Ascending aorta (tissue), 2 donors: ENCODE measurements around the gene TRPV2. TPM values are rescaled to one million over a fixed set of nuclear protein-coding genes. Genes with fewer than 3 reads are reported as not detected.

ENCODE experiments used
- DNase-seq, 2 donors: peaks; one replicate each; pipeline ENCODE4 v3.0.0-alpha.2; 2019; ENCODE audit warnings: low spot score in 2 of 2
- H3K27ac ChIP-seq, 2 donors: fragments of 200-600 bp; sonication (generic); one replicate each; pipeline ENCODE4 v1.5.1; 2016 to 2017; ENCODE audit warnings: mild to moderate bottlenecking in 1 of 2
- H3K27me3 ChIP-seq: fragments of 200-600 bp; sonication (generic); one replicate; pipeline ENCODE4 v1.5.1; 2017
- H3K36me3 ChIP-seq, 2 donors: fragments of 200-600 bp; sonication (generic); one replicate each; pipeline ENCODE4 v1.5.1; 2016
- H3K4me1 ChIP-seq, 2 donors: fragments of 200-600 bp; sonication (generic); one replicate each; pipeline ENCODE4 v1.5.1; 2016 to 2017; ENCODE audit warnings: mild to moderate bottlenecking in 1 of 2
- H3K4me3 ChIP-seq, 2 donors: fragments of 200-600 bp; sonication (generic); one replicate each; pipeline ENCODE4 v1.5.1; 2016 to 2017; ENCODE audit warnings: mild to moderate bottlenecking in 1 of 2
- H3K9me3 ChIP-seq, 2 donors: fragments of 200-600 bp; sonication (generic); one replicate each; pipeline ENCODE4 v1.5.1; 2016
- CTCF ChIP-seq, 3 experiments: fragments of 200-600 bp in 2 of 3; fragments of 450-650 bp in 1 of 3; sonication (generic) in 2 of 3; IDR thresholded peaks; one replicate each; pipeline ENCODE4 v1.5.1; 2016 to 2019; ENCODE audit warnings: antibody characterized with exemption in 3 of 3, mild to moderate bottlenecking in 1 of 3, moderate library complexity in 1 of 3
- intact Hi-C: fragments of 100-400 bp; cut with DNase I; formaldehyde crosslinking; loops from one replicate; pipeline ENCODE4 v1.15.1; 2023
- total RNA-seq: library from RNA; depleted of rRNA; stranded (reverse); fragments of >200 nt; gene quantifications from one replicate; pipeline ENCODE4 v1.1.0, GENCODE V29; 2016

TRPV2 gene
- total RNA-seq, 1 donor from 2014 or later, result 26.1 TPM

- no peak for DNase-seq
- Histone ChIP-seq H3K36me3 (no peaks in the 10 kb centered on the region), H3K9me3 (no peaks in the 10 kb centered on the region), H3K27ac (no peak overlapping the region), H3K4me3 (no peak overlapping the region), H3K4me1 (peaks cover 2 to 6% of the 10 kb centered on the region in 2 donors), H3K27me3 (no peaks in the 10 kb centered on the region)
- TF ChIP-seq CTCF (IDR thresholded peaks at IDR 0.05), result no peak
- intact Hi-C loops, result no loop called here
Observed at GRCh38 chr17:16472539-16472938, 57.2 kb downstream of the TRPV2 start.

- Histone ChIP-seq H3K9me3 (no peaks in the 10 kb centered on the region), H3K4me1 (peaks cover 7 to 14% of the 10 kb centered on the region in 2 donors), H3K27me3 (no peaks in the 10 kb centered on the region), H3K27ac (no peak overlapping the region), H3K36me3 (no peaks in the 10 kb centered on the region), H3K4me3 (no peak overlapping the region)
- intact Hi-C loops, result no loop called here
- TF ChIP-seq CTCF (IDR thresholded peaks at IDR 0.05), result no peak
- no peak for DNase-seq
Observed at GRCh38 chr17:16473044-16474011, 58.0 kb downstream of the TRPV2 start.

GRCh38 chr17:16474012-16474725 lies 58.8 kb downstream of the TRPV2 start:
- no peaks in the 10 kb centered on the region for H3K9me3 ChIP-seq
- TF ChIP-seq CTCF (IDR thresholded peaks at IDR 0.05), result no peak
- H3K4me3 ChIP-seq, result no peak overlapping the region
- H3K4me1 ChIP-seq, result peaks cover 7 to 20% of the 10 kb centered on the region in 2 donors
- H3K36me3 ChIP-seq, result no peaks in the 10 kb centered on the region
- no peaks in the 10 kb centered on the region for H3K27me3 ChIP-seq
- no peak for DNase-seq
- no peak overlapping the region for H3K27ac ChIP-seq
- intact Hi-C loops, result no loop called here

- H3K27me3 ChIP-seq, result no peaks in the 10 kb centered on the region
- intact Hi-C loops, result no loop called here
- H3K4me3 ChIP-seq, result no peak overlapping the region
- peaks cover 7 to 21% of the 10 kb centered on the region in 2 donors for H3K4me1 ChIP-seq
- no peak for TF ChIP-seq CTCF (IDR thresholded peaks at IDR 0.05)
- no peak overlapping the region for H3K27ac ChIP-seq
- H3K9me3 ChIP-seq, result no peaks in the 10 kb centered on the region
- no peaks in the 10 kb centered on the region for H3K36me3 ChIP-seq
- DNase-seq, result no peak
Observed at GRCh38 chr17:16475179-16475704, 59.9 kb downstream of the TRPV2 start.

GRCh38 chr17:16477255-16477654 lies 61.9 kb downstream of the TRPV2 start:
- Histone ChIP-seq H3K36me3 (no peaks in the 10 kb centered on the region), H3K27me3 (no peaks in the 10 kb centered on the region), H3K4me3 (no peak overlapping the region), H3K4me1 (peaks cover 7 to 21% of the 10 kb centered on the region in 2 donors), H3K27ac (peak overlapping the region; percentile 79 to 89), H3K9me3 (no peaks in the 10 kb centered on the region)
- DNase-seq, result peak in 1 of 2 donors; percentile 86
- intact Hi-C loops, result loop anchor here (1.0 kb wide), 1 partner anchor 15 kb away; the partner anchor contains the start of gene LRRC75A
- TF ChIP-seq CTCF (IDR thresholded peaks at IDR 0.05), result no peak
